Measurements from ENCODE around the gene DDX3X. TPM values are rescaled to one million over a fixed set of nuclear protein-coding genes. Genes with fewer than 3 reads are reported as not detected.

Gene DDX3X
- total and polyA plus RNA-seq, 8 donors = 38.3 to 434 (median 110) TPM

- H3K27ac ChIP-seq = no peak overlapping the region
- no peak overlapping the region for H3K4me3 ChIP-seq
- H3K27me3 ChIP-seq = peaks cover 0 to 3% (median 0%) of the 10 kb centered on the region in 3 donors
- no peaks in the 10 kb centered on the region for H3K4me1 ChIP-seq
- no peak for TF ChIP-seq EP300 (IDR thresholded peaks at IDR 0.05)
- no peak for TF ChIP-seq POLR2A (IDR thresholded peaks at IDR 0.05)
- TF ChIP-seq POLR2AphosphoS5 (IDR thresholded peaks at IDR 0.05) = no peak
- no peak for TF ChIP-seq CTCF (IDR thresholded peaks at IDR 0.05)
- no peak for DNase-seq
- H3K36me3 ChIP-seq = no peaks in the 10 kb centered on the region
- peaks cover 0 to 20% (median 4%) of the 10 kb centered on the region in 4 donors for H3K9me3 ChIP-seq
- intact Hi-C loops (cut with DNase I; ENCODE audit: low total_unique reads) = no loop called here
Measured at GRCh38 chrX:41291309-41291708, 42.7 kb upstream of the DDX3X start.

- Histone ChIP-seq H3K27me3 (peaks cover 0 to 6% (median 0%) of the 10 kb centered on the region in 3 donors), H3K4me3 (no peak overlapping the region), H3K27ac (no peak overlapping the region), H3K36me3 (no peaks in the 10 kb centered on the region), H3K4me1 (no peaks in the 10 kb centered on the region), H3K9me3 (peaks cover 0 to 20% (median 4%) of the 10 kb centered on the region in 4 donors)
- TF ChIP-seq CTCF (IDR thresholded peaks at IDR 0.05) (peak in 1 of 7 experiments; percentile 21), EP300 (IDR thresholded peaks at IDR 0.05) (no peak)
- 80 to 89% (median 84%) methylated on average over 6 of the region's 6 CpGs for WGBS, 5 donors
- no peak for DNase-seq
- intact Hi-C loops (cut with DNase I; ENCODE audit: low total_unique reads) = no loop called here
Measured at GRCh38 chrX:41293269-41293668, 40.7 kb upstream of the DDX3X start.

GRCh38 chrX:41300758-41301437 lies 33.1 kb upstream of the DDX3X start:
- intact Hi-C loops (cut with DNase I; ENCODE audit: low total_unique reads) = no loop called here
- H3K4me1 ChIP-seq = no peaks in the 10 kb centered on the region
- WGBS, 5 donors = 85 to 89% (median 89%) methylated on average over 5 of the region's 5 CpGs
- H3K4me3 ChIP-seq = no peak overlapping the region
- no peak overlapping the region for H3K27ac ChIP-seq
- TF ChIP-seq EP300 (IDR thresholded peaks at IDR 0.05) (no peak), POLR2AphosphoS5 (IDR thresholded peaks at IDR 0.05) (no peak), CTCF (IDR thresholded peaks at IDR 0.05) (no peak), POLR2A (IDR thresholded peaks at IDR 0.05) (no peak)
- DNase-seq = no peak
- H3K36me3 ChIP-seq = no peaks in the 10 kb centered on the region
- H3K9me3 ChIP-seq = no peaks in the 10 kb centered on the region
- peaks cover 0 to 3% (median 0%) of the 10 kb centered on the region in 3 donors for H3K27me3 ChIP-seq

GRCh38 chrX:41301438-41301824 lies 32.5 kb upstream of the DDX3X start:
- no peak for DNase-seq
- H3K36me3 ChIP-seq = no peaks in the 10 kb centered on the region
- 57 to 93% (median 87%) methylated on average over 1 to 2 of the region's 2 CpGs for WGBS, 5 donors
- no peak overlapping the region for H3K27ac ChIP-seq
- no peak overlapping the region for H3K4me3 ChIP-seq
- TF ChIP-seq POLR2AphosphoS5 (IDR thresholded peaks at IDR 0.05) = no peak
- peaks cover 0 to 3% (median 0%) of the 10 kb centered on the region in 3 donors for H3K27me3 ChIP-seq
- intact Hi-C loops (cut with DNase I; ENCODE audit: low total_unique reads) = no loop called here
- H3K4me1 ChIP-seq = no peaks in the 10 kb centered on the region
- H3K9me3 ChIP-seq = no peaks in the 10 kb centered on the region

- 30 to 56% (median 43%) methylated on average over 3 to 6 of the region's 6 CpGs for WGBS, 5 donors
Measured at GRCh38 chrX:41302370-41302769, 31.6 kb upstream of the DDX3X start.

More at GRCh38 chrX:41302370-41302769, 31.6 kb upstream of the DDX3X start:
- no peaks in the 10 kb centered on the region for H3K36me3 ChIP-seq
- no peak for TF ChIP-seq POLR2A (IDR thresholded peaks at IDR 0.05)
- TF ChIP-seq EP300 (IDR thresholded peaks at IDR 0.05) = no peak
- no peak for TF ChIP-seq CTCF (IDR thresholded peaks at IDR 0.05)
- TF ChIP-seq POLR2AphosphoS5 (IDR thresholded peaks at IDR 0.05) = no peak
- intact Hi-C loops (cut with DNase I; ENCODE audit: low total_unique reads) = no loop called here
- DNase-seq = no peak
- no peaks in the 10 kb centered on the region for H3K4me1 ChIP-seq
- no peak overlapping the region for H3K27ac ChIP-seq
- no peaks in the 10 kb centered on the region for H3K9me3 ChIP-seq
- H3K27me3 ChIP-seq = no peaks in the 10 kb centered on the region
- no peak overlapping the region for H3K4me3 ChIP-seq
